SK-N-SH treated with all-trans-retinoic acid at 6 μM for 48 hours (cell line): Measurements from ENCODE around the gene ISYNA1.

Experiments used
- ATAC-seq: fragments of 200-7000 bp; cut with Tn5 transposase; 3 replicates; pipeline ENCODE4 v1.9.1; 2020; ENCODE audit warnings: mild to moderate bottlenecking, moderate library complexity
- BACH2 ChIP-seq: fragments of 250-450 bp; sonication (Bioruptor Pico); IDR thresholded peaks from 2 replicates; pipeline ENCODE4 v1.9.0; 2021; ENCODE audit warnings: mild to moderate bottlenecking, borderline replicate concordance
- CSDC2 ChIP-seq: fragments of 250-450 bp; sonication (Bioruptor Pico); IDR thresholded peaks from 2 replicates; pipeline ENCODE4 v1.5.0; 2020; ENCODE audit warnings: mild to moderate bottlenecking, moderate library complexity
- GLIS3 ChIP-seq: fragments of 250-450 bp; sonication (Bioruptor Pico); IDR thresholded peaks from 2 replicates; pipeline ENCODE4 v1.5.0; 2020; ENCODE audit warnings: mild to moderate bottlenecking, moderate library complexity
- ISL1 ChIP-seq: fragments of 250-450 bp; sonication (Bioruptor Pico); IDR thresholded peaks from 2 replicates; pipeline ENCODE4 v2.1.2; 2022; ENCODE audit warnings: mild to moderate bottlenecking, moderate library complexity
- OSR1 ChIP-seq: fragments of 250-450 bp; sonication (Bioruptor Pico); IDR thresholded peaks from 2 replicates; pipeline ENCODE4 v1.8.0; 2022; ENCODE audit warnings: moderate library complexity, mild to moderate bottlenecking, inconsistent platforms
- PPARA ChIP-seq: fragments of 250-450 bp; sonication (Bioruptor Pico); IDR thresholded peaks from 2 replicates; pipeline ENCODE4 v1.5.0; 2020; ENCODE audit warnings: mild to moderate bottlenecking, borderline replicate concordance
- RARB ChIP-seq: fragments of 250-450 bp; sonication (Bioruptor Pico); IDR thresholded peaks from 2 replicates; pipeline ENCODE4 v1.8.0; 2021; ENCODE audit warnings: mild to moderate bottlenecking, moderate library complexity
- TOX ChIP-seq: fragments of 250-450 bp; sonication (Bioruptor Pico); IDR thresholded peaks from 2 replicates; pipeline ENCODE4 v1.8.0; 2021; ENCODE audit warnings: mild to moderate bottlenecking, moderate library complexity, borderline replicate concordance
- ZFP3 ChIP-seq: fragments of 250-450 bp; sonication (Bioruptor Pico); IDR thresholded peaks from 2 replicates; pipeline ENCODE4 v1.5.0; 2020; ENCODE audit warnings: mild to moderate bottlenecking, moderate library complexity
- ZFP30 ChIP-seq: fragments of 450-650 bp; formaldehyde crosslinking; IDR thresholded peaks from 2 replicates; pipeline ENCODE4 v1.5.0; 2022; ENCODE audit warnings: mild to moderate bottlenecking, moderate library complexity
- ZNF565 ChIP-seq: fragments of 450-650 bp; formaldehyde crosslinking; conservative IDR thresholded peaks from 2 replicates; pipeline ENCODE4 v1.5.0; 2020; ENCODE audit warnings: low read depth, mild to moderate bottlenecking, moderate library complexity
- ZNF70 ChIP-seq: fragments of 450-650 bp; formaldehyde crosslinking; IDR thresholded peaks from 2 replicates; pipeline ENCODE4 v1.5.0; 2020; ENCODE audit warnings: mild to moderate bottlenecking, moderate library complexity
- TF ChIP-seq, protein P1 (sequence below): fragments of 250-450 bp; sonication (Bioruptor Pico); IDR thresholded peaks from 2 replicates; pipeline ENCODE4 v1.8.0; 2020; ENCODE audit warnings: mild to moderate bottlenecking, moderate library complexity, borderline replicate concordance
- TF ChIP-seq, protein P2 (sequence below): fragments of 250-450 bp; sonication (Bioruptor Pico); IDR thresholded peaks from 2 replicates; pipeline ENCODE4 v1.5.1; 2021; ENCODE audit warnings: mild to moderate bottlenecking, moderate library complexity
- TF ChIP-seq, protein P3 (sequence below): fragments of 250-450 bp; sonication (Bioruptor Pico); IDR thresholded peaks from 2 replicates; pipeline ENCODE4 v1.5.1; 2020; ENCODE audit warnings: low read depth, mild to moderate bottlenecking, moderate library complexity

Gene ISYNA1

DNA sequence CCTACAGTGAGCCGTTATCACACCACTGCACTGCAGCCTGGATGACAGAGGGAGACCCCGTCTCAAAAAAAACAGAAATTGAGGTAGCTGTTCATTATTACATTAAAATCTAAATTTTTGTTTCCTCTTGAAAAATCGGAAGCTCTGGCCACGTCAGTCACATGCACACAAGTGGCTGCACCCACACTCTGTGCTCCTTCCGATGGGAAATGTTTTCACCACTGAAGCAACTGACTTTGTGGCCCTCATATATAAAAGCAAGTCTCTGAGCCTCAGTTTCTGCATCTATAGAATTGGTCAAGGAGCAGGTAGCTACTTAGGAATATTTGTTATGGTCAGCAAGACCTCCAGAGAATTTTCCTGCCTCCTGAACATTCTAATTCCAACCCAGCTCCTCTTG, 45.0 kb downstream of the ISYNA1 start:
- TF ChIP-seq ZNF70 (CRISPR knock-in tag) (no peak), ZNF565 (no peak), ZFP3 (CRISPR knock-in tag) (no peak), OSR1 (no peak), CSDC2 (CRISPR knock-in tag) (no peak), ZFP30 (CRISPR knock-in tag) (no peak), TOX (CRISPR knock-in tag) (no peak), ISL1 (CRISPR knock-in tag) (no peak), PPARA (CRISPR knock-in tag) (no peak), BACH2 (no peak)
- TF ChIP-seq, protein P1, sequence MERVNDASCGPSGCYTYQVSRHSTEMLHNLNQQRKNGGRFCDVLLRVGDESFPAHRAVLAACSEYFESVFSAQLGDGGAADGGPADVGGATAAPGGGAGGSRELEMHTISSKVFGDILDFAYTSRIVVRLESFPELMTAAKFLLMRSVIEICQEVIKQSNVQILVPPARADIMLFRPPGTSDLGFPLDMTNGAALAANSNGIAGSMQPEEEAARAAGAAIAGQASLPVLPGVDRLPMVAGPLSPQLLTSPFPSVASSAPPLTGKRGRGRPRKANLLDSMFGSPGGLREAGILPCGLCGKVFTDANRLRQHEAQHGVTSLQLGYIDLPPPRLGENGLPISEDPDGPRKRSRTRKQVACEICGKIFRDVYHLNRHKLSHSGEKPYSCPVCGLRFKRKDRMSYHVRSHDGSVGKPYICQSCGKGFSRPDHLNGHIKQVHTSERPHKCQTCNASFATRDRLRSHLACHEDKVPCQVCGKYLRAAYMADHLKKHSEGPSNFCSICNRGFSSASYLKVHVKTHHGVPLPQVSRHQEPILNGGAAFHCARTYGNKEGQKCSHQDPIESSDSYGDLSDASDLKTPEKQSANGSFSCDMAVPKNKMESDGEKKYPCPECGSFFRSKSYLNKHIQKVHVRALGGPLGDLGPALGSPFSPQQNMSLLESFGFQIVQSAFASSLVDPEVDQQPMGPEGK (CRISPR knock-in tag) = no peak
- TF ChIP-seq, all 23 proteins: peak for 0
- ATAC-seq = no peak

DNA sequence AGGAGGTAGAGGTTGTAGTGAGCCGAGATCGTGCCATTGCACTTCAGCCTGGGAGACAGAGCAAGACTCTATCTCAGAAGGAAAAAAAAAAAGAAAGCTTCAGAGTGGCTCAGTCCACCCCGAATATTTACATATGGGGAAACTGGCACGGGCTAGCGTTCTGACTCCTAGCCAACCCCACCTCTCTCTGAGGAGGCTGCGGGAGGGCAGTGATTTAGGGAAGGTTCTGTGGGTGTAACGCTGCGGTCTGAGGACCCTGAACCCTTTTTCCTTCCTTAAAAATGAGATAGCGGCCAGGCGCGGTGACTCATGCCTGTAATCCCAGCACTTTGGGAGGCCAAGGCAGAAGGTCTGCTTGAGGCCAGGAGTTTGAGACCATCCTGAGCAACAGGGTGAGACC, 45.5 kb downstream of the ISYNA1 start:
- no peak for ATAC-seq
- TF ChIP-seq ZFP30 (CRISPR knock-in tag) (no peak), OSR1 (no peak), ZNF565 (no peak), RARB (CRISPR knock-in tag) (no peak), GLIS3 (CRISPR knock-in tag) (no peak), ZNF70 (CRISPR knock-in tag) (no peak), TOX (CRISPR knock-in tag) (no peak)
- TF ChIP-seq, protein P2, sequence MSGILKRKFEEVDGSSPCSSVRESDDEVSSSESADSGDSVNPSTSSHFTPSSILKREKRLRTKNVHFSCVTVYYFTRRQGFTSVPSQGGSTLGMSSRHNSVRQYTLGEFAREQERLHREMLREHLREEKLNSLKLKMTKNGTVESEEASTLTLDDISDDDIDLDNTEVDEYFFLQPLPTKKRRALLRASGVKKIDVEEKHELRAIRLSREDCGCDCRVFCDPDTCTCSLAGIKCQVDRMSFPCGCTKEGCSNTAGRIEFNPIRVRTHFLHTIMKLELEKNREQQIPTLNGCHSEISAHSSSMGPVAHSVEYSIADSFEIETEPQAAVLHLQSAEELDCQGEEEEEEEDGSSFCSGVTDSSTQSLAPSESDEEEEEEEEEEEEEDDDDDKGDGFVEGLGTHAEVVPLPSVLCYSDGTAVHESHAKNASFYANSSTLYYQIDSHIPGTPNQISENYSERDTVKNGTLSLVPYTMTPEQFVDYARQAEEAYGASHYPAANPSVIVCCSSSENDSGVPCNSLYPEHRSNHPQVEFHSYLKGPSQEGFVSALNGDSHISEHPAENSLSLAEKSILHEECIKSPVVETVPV (CRISPR knock-in tag) = no peak
- TF ChIP-seq, protein P1 (CRISPR knock-in tag) = no peak
- TF ChIP-seq, protein P3, sequence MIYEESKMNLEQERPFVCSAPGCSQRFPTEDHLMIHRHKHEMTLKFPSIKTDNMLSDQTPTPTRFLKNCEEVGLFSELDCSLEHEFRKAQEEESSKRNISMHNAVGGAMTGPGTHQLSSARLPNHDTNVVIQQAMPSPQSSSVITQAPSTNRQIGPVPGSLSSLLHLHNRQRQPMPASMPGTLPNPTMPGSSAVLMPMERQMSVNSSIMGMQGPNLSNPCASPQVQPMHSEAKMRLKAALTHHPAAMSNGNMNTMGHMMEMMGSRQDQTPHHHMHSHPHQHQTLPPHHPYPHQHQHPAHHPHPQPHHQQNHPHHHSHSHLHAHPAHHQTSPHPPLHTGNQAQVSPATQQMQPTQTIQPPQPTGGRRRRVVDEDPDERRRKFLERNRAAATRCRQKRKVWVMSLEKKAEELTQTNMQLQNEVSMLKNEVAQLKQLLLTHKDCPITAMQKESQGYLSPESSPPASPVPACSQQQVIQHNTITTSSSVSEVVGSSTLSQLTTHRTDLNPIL (CRISPR knock-in tag) = no peak

DNA sequence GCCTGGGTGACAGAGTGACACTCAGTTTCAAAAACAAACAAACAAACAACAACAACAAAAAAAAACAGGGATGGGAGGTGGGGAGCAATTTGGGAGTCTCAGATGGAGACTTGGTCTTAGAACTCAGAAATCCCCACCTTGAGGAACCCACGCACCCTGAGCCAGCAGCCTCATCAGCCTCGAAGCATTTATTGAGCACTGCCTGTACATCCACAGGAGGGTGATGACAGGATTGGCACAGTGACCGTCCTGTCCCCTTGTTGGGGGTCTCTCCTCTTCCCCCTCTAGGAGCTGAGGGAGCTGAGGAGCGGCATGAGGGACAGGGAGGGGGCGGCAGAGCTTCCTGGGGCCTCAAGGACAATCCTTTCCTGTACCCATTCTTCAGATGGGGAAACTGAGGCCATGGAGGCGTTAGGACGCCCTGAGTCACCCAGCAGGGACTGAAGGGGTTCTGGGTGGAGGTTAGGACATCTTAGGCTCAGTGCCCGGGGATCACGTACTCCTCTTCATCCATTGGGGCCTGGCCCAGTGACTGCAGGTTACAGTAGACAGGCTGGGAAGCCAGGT, 46.3 kb downstream of the ISYNA1 start:
- no peak for ATAC-seq
- TF ChIP-seq ZNF565 (no peak), ZFP3 (CRISPR knock-in tag) (0 out of 2 replicates have a peak, but pooled peaks have one; percentile 55)

DNA sequence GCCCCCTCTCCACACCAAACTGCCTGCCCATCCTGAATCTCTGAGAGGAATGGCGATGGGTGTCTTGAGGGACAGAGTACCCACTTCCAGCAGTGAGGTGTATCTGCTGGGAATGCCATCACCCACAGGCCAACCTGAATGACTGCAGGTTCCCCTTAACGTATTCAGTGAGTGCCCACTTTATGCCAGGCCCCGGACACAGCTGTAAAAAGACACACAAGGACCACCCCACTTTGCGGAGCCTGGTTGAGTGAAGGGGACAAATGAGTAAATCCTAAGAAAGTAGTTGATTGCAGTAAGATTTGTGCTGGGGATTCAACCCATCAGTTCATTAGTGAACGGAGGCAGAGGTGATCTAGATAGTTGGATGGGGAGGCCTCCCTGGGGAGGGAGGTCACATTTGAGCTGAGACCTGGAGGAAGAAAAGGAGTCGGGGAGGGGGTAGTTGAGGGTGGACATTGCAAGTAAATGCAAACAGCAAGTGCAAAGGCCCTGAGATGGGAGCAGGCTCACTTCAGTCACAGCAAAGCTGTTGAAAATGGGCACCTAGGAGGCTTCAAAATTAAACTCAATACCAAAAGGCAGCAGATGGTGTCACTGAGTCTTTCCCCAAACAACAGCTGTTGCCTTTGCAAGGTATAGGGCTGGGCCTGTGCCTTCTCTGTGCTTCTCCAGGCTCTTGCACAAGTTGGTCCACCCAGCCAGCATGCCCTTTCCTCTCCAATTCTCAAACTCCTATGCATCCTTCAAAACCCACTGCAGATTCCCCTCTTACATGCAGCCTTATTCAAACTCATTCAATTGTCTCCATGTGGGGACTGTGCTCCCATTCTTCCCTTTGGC, 47.6 kb downstream of the ISYNA1 start:
- TF ChIP-seq ISL1 (CRISPR knock-in tag) (no peak), GLIS3 (CRISPR knock-in tag) (peak; percentile 62; the same call in 1 of the 2 replicates), ZFP3 (CRISPR knock-in tag) (peak; percentile 100)
- TF ChIP-seq, protein P1 (CRISPR knock-in tag) = 0 out of 2 replicates have a peak, but pooled peaks have one; percentile 13
- TF ChIP-seq, protein P3 (CRISPR knock-in tag) = no peak
- TF ChIP-seq, all 23 proteins: peak for 3
- no peak for ATAC-seq
